ENCODE data around the gene CFAP20DC.

GRCh38 chr3:59046839-59047238 is 3.0 kb downstream of the CFAP20DC start:
- TF ChIP-seq CTCF (conservative IDR thresholded peaks at IDR 0.05; ENCODE audit: low read depth in 2 of 2) (no peak), EZH2 (IDR thresholded peaks at IDR 0.05; ENCODE audit: low read depth, unreplicated experiment) (no peak), EZH2phosphoT487 (IDR thresholded peaks at IDR 0.05; ENCODE audit: unreplicated experiment) (no peak), JUNB (IDR thresholded peaks at IDR 0.05; ENCODE audit: unreplicated experiment) (no peak)
